CD8-positive, alpha-beta memory T cell (primary cell): Measurements from ENCODE around the gene ROM1. TPM values are rescaled to one million over a fixed set of nuclear protein-coding genes. Genes with fewer than 3 reads are reported as not detected.

Experiments used
- CTCF ChIA-PET: fragments of 350-600 bp; sonication (Branson Sonifier 250); formaldehyde crosslinking; loops from one replicate; lab custom pipeline; 2021; ENCODE audit warnings: antibody characterized with exemption; lab: Charles Lee
- POLR2A ChIA-PET: fragments of 350-600 bp; sonication (Branson Sonifier 250); formaldehyde crosslinking; loops from one replicate; lab custom pipeline; 2021; ENCODE audit warnings: antibody characterized with exemption; lab: Charles Lee
- DNase-seq, 5 donors: peaks; one replicate each; pipeline versions ENCODE4 v3.0.0 to v3.0.0-alpha.2; 2020 to 2022; ENCODE audit warnings: mixed read lengths in 1 of 5
- H3K27ac ChIP-seq: one replicate; pipeline ENCODE4 v1.7.0; 2013; ENCODE audit warnings: low read depth, mild to moderate bottlenecking, low read length, moderate library complexity
- H3K27me3 ChIP-seq: 2 replicates; pipeline ENCODE4 v1.7.0; 2013; ENCODE audit warnings: low read length, mild to moderate bottlenecking; ENCODE audit not compliant: insufficient read depth, poor library complexity, severe bottlenecking
- H3K36me3 ChIP-seq: 2 replicates; pipeline ENCODE4 v1.7.0; 2013; ENCODE audit warnings: mild to moderate bottlenecking, low read length, moderate library complexity; ENCODE audit not compliant: insufficient read depth
- H3K4me1 ChIP-seq: 2 replicates; pipeline ENCODE4 v1.7.0; 2013; ENCODE audit warnings: mild to moderate bottlenecking, low read length, moderate library complexity; ENCODE audit not compliant: insufficient read depth
- H3K4me3 ChIP-seq: 2 replicates; pipeline ENCODE4 v1.7.0; 2013; ENCODE audit warnings: mild to moderate bottlenecking, low read length
- H3K9me3 ChIP-seq: 2 replicates; pipeline ENCODE4 v1.7.0; 2013; ENCODE audit warnings: mild to moderate bottlenecking, low read length
- H3K27ac Mint-ChIP-seq, 8 donors: one replicate each; pipeline ENCODE4 v1.8.0; 2020 to 2021; ENCODE audit warnings: mixed read lengths in 8 of 8, mild to moderate bottlenecking in 6 of 8, inconsistent platforms in 3 of 8, moderate library complexity in 3 of 8
- H3K27me3 Mint-ChIP-seq, 2 donors: one replicate each; pipeline ENCODE4 v1.8.0; 2020 to 2021; ENCODE audit warnings: mixed read lengths in 2 of 2, mild to moderate bottlenecking in 1 of 2, moderate library complexity in 1 of 2
- H3K36me3 Mint-ChIP-seq, 3 donors: one replicate each; pipeline ENCODE4 v1.8.0; 2020 to 2021; ENCODE audit warnings: mixed read lengths in 3 of 3, inconsistent platforms in 1 of 3, mild to moderate bottlenecking in 1 of 3
- H3K4me1 Mint-ChIP-seq, 3 donors: one replicate each; pipeline ENCODE4 v1.8.0; 2020 to 2021; ENCODE audit warnings: mixed read lengths in 3 of 3, inconsistent platforms in 1 of 3, mild to moderate bottlenecking in 1 of 3
- H3K4me3 Mint-ChIP-seq, 7 donors: one replicate each; pipeline ENCODE4 v1.8.0; 2020 to 2021; ENCODE audit warnings: mixed read lengths in 7 of 7, mild to moderate bottlenecking in 6 of 7, moderate library complexity in 4 of 7, inconsistent platforms in 2 of 7
- H3K9me3 Mint-ChIP-seq, 5 donors: one replicate each; pipeline ENCODE4 v1.8.0; 2020 to 2022; ENCODE audit warnings: mixed read lengths in 5 of 5, mild to moderate bottlenecking in 3 of 5, moderate library complexity in 2 of 5, inconsistent platforms in 1 of 5
- polyA plus RNA-seq: library from polyadenylated mRNA; unstranded; fragments of 300-500 nt; fragmentation: Illumina TruSeq; gene quantifications from one replicate; pipeline ENCODE4 v1.2.3, GENCODE V29; 2021
- total RNA-seq, 2 experiments: library from RNA; stranded (reverse); gene quantifications; one replicate each; pipeline ENCODE4 v1.2.3, GENCODE V29; 2021

The ROM1 gene
- total and polyA plus RNA-seq, 3 experiments from 2014 or later: 1.7 to 5.3 (median 4.9) TPM

DNA sequence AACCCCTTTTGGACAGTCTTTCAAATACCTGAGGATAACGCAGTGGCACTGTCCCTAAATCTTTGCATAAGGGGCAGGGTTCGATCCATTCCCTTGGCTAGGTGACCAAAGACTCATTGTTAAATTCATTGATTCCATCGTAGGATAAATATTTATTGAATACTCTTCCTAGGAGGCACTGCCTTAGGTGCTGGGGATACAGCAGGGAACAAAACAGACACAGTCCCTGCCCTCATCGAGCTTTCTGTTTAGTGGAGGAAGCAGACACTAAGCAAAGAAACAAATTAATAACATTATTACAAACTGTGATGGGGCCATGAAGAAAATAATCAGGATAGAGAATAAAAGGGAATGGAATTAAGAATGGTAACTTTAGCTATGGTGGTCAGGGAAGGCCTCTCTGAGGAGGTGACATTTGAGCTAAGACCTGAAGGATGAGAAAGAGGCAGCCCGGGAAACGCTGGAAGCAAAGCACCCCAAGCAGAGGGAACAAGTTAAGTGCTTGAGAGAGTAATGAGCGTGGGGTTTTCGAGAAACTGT lies 8.0 kb downstream of the ROM1 start:
- Histone ChIP-seq H3K9me3 (no peaks in the 10 kb centered on the region), H3K36me3 (peaks cover 6% of the 10 kb centered on the region), H3K4me1 (peaks cover 16% of the 10 kb centered on the region), H3K4me3 (peak overlapping the region; percentile 94), H3K27me3 (no peaks in the 10 kb centered on the region), H3K27ac (peak overlapping the region; percentile 80)
- ChIA-PET CTCF (interaction anchor here (0.7 to 3.7 kb wide), 15 partner anchors 9 to 82 kb away, joined by 3 to 24 read pairs (median 3); partner anchors contain the start of genes EEF1G, EML3, GANAB and LBHD1), POLR2A (interaction anchor here (0.6 to 3.5 kb wide), 14 partner anchors 9 to 260 kb away, joined by 3 to 34 read pairs (median 6); partner anchors contain the start of genes C11orf98, CSKMT, EEF1G and EML3)
- Mint-ChIP-seq H3K27me3 (peaks cover 0 to 1% of the 10 kb centered on the region in 2 donors), H3K9me3 (no peaks in the 10 kb centered on the region), H3K36me3 (peaks cover 0 to 47% (median 0%) of the 10 kb centered on the region in 3 donors), H3K4me1 (peaks cover 15 to 30% (median 26%) of the 10 kb centered on the region in 3 donors), H3K4me3 (peak overlapping the region; percentile 90 to 96 (median 94)), H3K27ac (peak overlapping the region; percentile 89 to 100 (median 97))
- no peak for DNase-seq

DNA sequence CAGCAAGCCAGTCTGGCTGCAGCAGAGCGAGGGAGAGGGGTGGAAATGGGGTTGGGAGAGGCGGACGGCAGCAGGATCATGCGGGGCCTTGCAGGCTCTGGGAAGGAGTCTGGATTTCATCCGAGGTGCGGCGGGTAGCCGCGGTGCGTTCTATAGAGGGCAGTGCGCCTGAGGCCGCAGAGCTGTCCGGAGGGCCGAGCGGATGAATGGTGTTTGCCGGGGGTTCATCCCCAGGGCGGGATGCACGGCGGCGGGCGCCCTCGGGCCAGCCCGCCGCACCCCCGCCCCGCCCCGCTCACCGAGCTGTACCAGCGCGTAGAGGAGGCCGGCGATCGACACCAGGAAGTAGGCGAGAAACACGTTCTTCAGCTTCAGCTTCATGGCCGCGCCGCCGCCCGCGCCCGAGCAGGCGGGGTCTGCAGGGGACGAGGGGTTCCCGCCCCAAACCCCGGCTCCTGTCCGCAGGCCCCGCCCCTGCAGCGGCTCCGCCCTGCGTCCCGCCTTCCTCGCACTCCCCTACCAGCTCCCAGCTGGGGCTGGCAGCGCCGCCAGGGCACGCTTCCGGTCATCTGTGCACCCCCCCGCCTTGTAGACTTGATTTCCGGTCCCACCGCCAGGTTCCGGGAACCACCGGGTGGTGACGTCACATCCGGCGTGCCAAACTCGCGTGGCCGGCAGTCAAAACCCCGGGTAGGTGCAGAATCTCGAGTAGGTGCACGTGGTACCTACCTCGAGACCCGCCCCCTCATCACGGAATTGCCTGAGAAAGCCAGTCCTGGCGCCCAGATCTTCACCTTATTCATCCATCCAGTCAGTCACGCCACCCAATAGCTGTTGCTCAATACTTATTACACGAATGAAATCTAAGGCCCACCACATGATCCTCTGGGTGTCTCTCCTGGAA lies 8.8 kb downstream of the ROM1 start, which contains the start of gene B3GAT3:
Gene B3GAT3, minus strand, starts transcription at position 420 of the 904 bp plus-strand sequence. Its CDS starts 39 bp downstream, at position 381.
- H3K36me3 ChIP-seq: peaks cover 14% of the 10 kb centered on the region
- Mint-ChIP-seq H3K4me1 (peaks cover 15 to 28% (median 26%) of the 10 kb centered on the region in 3 donors), H3K9me3 (no peaks in the 10 kb centered on the region), H3K36me3 (peaks cover 0 to 49% (median 3%) of the 10 kb centered on the region in 3 donors), H3K27ac (peak within 1 kb of the TSS; percentile 89 to 100 (median 97)), H3K4me3 (peak within 1 kb of the TSS; percentile 90 to 96 (median 94)), H3K27me3 (peaks cover 0 to 1% of the 10 kb centered on the region in 2 donors)
- H3K27me3 ChIP-seq: no peaks in the 10 kb centered on the region
- DNase-seq: peak; percentile 95 to 98 (median 97)
- H3K4me1 ChIP-seq: peaks cover 16% of the 10 kb centered on the region
- CTCF ChIA-PET: interaction anchor here (0.9 to 3.7 kb wide), 16 partner anchors 8 to 81 kb away, joined by 3 to 24 read pairs (median 3); partner anchors contain the start of genes C11orf98, CSKMT, EEF1G and EML3
- H3K4me3 ChIP-seq: peak within 1 kb of the TSS; percentile 94
- peak within 1 kb of the TSS; percentile 80 for H3K27ac ChIP-seq
- POLR2A ChIA-PET: interaction anchor here (0.6 to 3.5 kb wide), 19 partner anchors 10 to 260 kb away, joined by 3 to 34 read pairs (median 5); partner anchors contain the start of genes C11orf98, CSKMT, EEF1G and EML3
- no peaks in the 10 kb centered on the region for H3K9me3 ChIP-seq

DNA sequence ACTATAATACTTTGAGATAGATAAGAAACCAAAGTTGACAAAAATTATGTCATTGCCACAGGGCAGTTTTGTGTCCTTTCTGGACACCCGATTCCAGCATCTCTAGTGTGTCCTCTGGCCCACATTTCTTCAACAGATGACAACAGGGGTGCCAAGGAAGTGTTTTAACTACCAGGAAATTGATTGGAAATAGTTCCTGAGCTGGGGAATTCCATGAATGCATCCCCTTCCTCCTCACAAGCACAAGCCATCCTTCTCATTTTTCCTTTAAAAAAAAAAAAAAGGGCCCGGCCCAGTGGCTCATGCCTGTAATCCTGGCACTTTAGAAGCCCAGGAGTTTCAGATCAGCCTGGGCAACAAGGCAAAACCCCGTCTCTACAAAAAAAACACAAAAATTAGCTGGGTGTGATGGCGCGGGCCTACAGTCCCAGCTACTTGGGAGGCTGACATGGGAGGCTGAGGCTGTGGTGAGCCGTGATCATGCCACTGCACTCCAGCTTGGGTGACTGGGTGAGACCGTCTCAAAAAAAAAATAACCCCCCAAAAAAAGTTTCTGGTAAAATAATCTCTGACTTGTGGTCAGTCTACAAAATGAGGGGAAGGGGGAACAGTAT lies 9.5 kb downstream of the ROM1 start:
- peak overlapping the region; percentile 80 for H3K27ac ChIP-seq
- peaks cover 0 to 49% (median 6%) of the 10 kb centered on the region in 3 donors for H3K36me3 Mint-ChIP-seq
- H3K4me1 Mint-ChIP-seq: peaks cover 15 to 28% (median 26%) of the 10 kb centered on the region in 3 donors
- no peaks in the 10 kb centered on the region for H3K9me3 ChIP-seq
- no peaks in the 10 kb centered on the region for H3K27me3 ChIP-seq
- H3K4me3 ChIP-seq: no peak overlapping the region
- no peaks in the 10 kb centered on the region for H3K9me3 Mint-ChIP-seq
- no peak for DNase-seq
- peak overlapping the region; percentile 77 to 94 (median 89) for H3K4me3 Mint-ChIP-seq
- peaks cover 0 to 1% of the 10 kb centered on the region in 2 donors for H3K27me3 Mint-ChIP-seq
- H3K27ac Mint-ChIP-seq: peak overlapping the region; percentile 89 to 99 (median 93)
- ChIA-PET CTCF (interaction anchor here (0.9 to 3.7 kb wide), 10 partner anchors 11 to 71 kb away, joined by 3 to 24 read pairs (median 4); partner anchors contain the start of genes C11orf98, CSKMT, EML3 and GANAB), POLR2A (interaction anchor here (0.8 to 3.5 kb wide), 13 partner anchors 10 to 233 kb away, joined by 3 to 34 read pairs (median 7); partner anchors contain the start of genes C11orf98, CSKMT, EEF1G and EML3)
- peaks cover 16% of the 10 kb centered on the region for H3K4me1 ChIP-seq
- peaks cover 20% of the 10 kb centered on the region for H3K36me3 ChIP-seq

DNA sequence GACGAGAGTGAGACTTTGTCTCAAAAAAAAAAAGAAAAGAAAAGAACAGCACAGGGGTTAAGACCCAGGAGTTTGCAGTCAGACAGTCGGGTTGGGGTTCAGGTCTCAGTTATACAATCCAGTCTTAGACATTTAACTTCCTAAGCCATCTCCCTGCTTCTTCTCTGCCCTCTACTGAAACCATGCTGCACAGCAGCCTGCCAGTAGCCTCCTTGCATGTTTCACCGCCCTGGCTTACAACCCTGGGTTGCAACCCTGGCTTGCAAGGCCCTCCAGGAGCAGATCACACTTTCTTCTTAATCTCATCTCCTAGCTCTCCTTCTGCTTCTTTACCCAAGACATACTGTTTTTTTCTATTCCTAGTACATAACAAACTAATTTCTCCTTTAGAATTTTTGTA lies 14.7 kb downstream of the ROM1 start:
- peaks cover 63% of the 10 kb centered on the region for H3K36me3 ChIP-seq
- H3K9me3 Mint-ChIP-seq: no peaks in the 10 kb centered on the region
- peaks cover 0 to 1% of the 10 kb centered on the region in 2 donors for H3K27me3 Mint-ChIP-seq
- CTCF ChIA-PET: interaction anchor here (1.1 to 2.3 kb wide), 2 partner anchors 10 to 17 kb away, joined by 3 to 5 read pairs; no protein-coding TSS in a partner anchor
- no peaks in the 10 kb centered on the region for H3K9me3 ChIP-seq
- H3K4me1 Mint-ChIP-seq: peaks cover 0 to 5% (median 0%) of the 10 kb centered on the region in 3 donors
- peak overlapping the region in 3 of 8 donors; percentile 18 to 89 (median 73) for H3K27ac Mint-ChIP-seq
- no peak overlapping the region for H3K27ac ChIP-seq
- H3K4me3 Mint-ChIP-seq: no peak overlapping the region
- no peaks in the 10 kb centered on the region for H3K4me1 ChIP-seq
- no peak overlapping the region for H3K4me3 ChIP-seq
- H3K27me3 ChIP-seq: no peaks in the 10 kb centered on the region
- peaks cover 11 to 77% (median 15%) of the 10 kb centered on the region in 3 donors for H3K36me3 Mint-ChIP-seq
- POLR2A ChIA-PET: interaction anchor here (0.7 kb wide), 1 partner anchor 116 kb away, joined by 16 read pairs; no protein-coding TSS in a partner anchor
- DNase-seq: no peak

DNA sequence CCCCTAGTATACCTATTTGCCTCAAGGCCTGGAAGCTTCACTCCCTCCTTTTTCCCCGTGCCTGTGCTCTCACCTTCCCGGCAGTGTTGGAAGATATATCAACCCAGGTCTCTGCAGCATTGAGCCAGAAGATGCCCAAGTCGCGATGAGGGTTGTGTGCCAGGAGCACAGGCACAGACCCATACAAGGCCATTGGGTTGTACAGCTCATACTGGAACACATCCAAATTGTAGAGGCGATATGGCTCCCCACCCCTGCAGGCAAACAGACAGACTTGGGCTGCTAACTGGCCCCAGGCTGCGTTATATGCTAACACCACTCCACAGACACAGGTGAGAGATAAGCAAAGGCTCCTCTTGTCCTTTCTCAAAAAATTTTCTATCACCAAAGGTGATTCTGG lies 19.4 kb downstream of the ROM1 start:
- peak overlapping the region in 4 of 8 donors; percentile 51 to 80 (median 66) for H3K27ac Mint-ChIP-seq
- no peak overlapping the region for H3K27ac ChIP-seq
- no peak for DNase-seq
- ChIA-PET CTCF (interaction anchor here (1.1 to 1.4 kb wide), 2 partner anchors 23 to 40 kb away, joined by 3 read pairs; no protein-coding TSS in a partner anchor), POLR2A (no interaction called here)
- H3K36me3 Mint-ChIP-seq: peaks cover 18 to 83% (median 23%) of the 10 kb centered on the region in 3 donors
- H3K9me3 Mint-ChIP-seq: no peaks in the 10 kb centered on the region
- H3K4me1 Mint-ChIP-seq: peaks cover 10 to 18% (median 18%) of the 10 kb centered on the region in 3 donors
- peaks cover 65% of the 10 kb centered on the region for H3K36me3 ChIP-seq
- no peak overlapping the region for H3K4me3 ChIP-seq
- peaks cover 11% of the 10 kb centered on the region for H3K4me1 ChIP-seq
- no peak overlapping the region for H3K4me3 Mint-ChIP-seq
- H3K27me3 Mint-ChIP-seq: no peaks in the 10 kb centered on the region
- H3K9me3 ChIP-seq: no peaks in the 10 kb centered on the region
- H3K27me3 ChIP-seq: no peaks in the 10 kb centered on the region

DNA sequence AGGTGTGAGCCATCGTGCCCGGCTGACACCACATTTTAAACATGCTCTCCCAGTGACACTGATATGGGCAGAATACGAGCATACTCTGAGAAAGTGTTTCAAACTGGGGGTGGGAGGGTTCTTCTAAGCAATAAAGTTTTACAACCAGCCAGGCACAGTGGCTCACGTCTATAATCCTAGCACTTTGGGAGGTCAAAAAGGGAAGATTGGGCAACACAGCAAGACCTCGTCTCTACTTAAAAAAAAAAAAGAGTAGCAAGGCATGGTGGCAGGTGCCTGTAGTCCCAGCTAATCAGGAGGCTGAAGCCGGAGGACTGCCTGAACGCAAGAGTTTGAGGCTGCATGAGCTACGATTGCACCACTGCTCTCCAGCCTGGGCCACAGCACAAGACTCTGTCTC lies 31.2 kb downstream of the ROM1 start:
- no peak overlapping the region for H3K27ac ChIP-seq
- peaks cover 38% of the 10 kb centered on the region for H3K4me1 ChIP-seq
- no peaks in the 10 kb centered on the region for H3K27me3 ChIP-seq
- H3K36me3 Mint-ChIP-seq: peaks cover 0 to 49% (median 4%) of the 10 kb centered on the region in 3 donors
- ChIA-PET POLR2A (interaction anchor here (1.0 kb wide), 1 partner anchor 11 kb away, joined by 3 read pairs; no protein-coding TSS in a partner anchor), CTCF (interaction anchor here (0.9 to 1.9 kb wide), 3 partner anchors 10 to 53 kb away, joined by 3 to 5 read pairs (median 4); partner anchors contain the start of gene TUT1)
- H3K4me3 ChIP-seq: no peak overlapping the region
- H3K9me3 Mint-ChIP-seq: no peaks in the 10 kb centered on the region
- no peaks in the 10 kb centered on the region for H3K27me3 Mint-ChIP-seq
- peaks cover 15% of the 10 kb centered on the region for H3K36me3 ChIP-seq
- DNase-seq: no peak
- no peaks in the 10 kb centered on the region for H3K9me3 ChIP-seq
- peak overlapping the region in 3 of 8 donors; percentile 47 to 88 (median 78) for H3K27ac Mint-ChIP-seq
- peak overlapping the region; percentile 26 to 89 (median 43) for H3K4me3 Mint-ChIP-seq
- H3K4me1 Mint-ChIP-seq: peaks cover 29 to 50% (median 39%) of the 10 kb centered on the region in 3 donors

DNA sequence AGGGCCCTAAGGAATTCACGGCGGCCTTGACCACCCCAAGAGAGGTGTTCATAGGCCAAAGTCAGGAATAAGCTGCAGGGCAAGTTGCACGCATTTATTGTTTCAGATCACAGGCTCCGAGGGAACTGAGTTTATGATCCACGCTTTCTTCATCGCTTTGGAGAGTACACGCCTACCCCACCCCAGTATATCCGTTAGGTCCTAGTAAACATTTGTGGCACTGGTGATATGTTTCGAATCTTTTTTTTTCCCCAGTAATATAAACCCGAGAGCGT lies 32.6 kb downstream of the ROM1 start:
- Histone ChIP-seq H3K9me3 (no peaks in the 10 kb centered on the region), H3K27me3 (no peaks in the 10 kb centered on the region), H3K27ac (peak overlapping the region; percentile 77), H3K4me3 (peak overlapping the region; percentile 75), H3K4me1 (peaks cover 29% of the 10 kb centered on the region), H3K36me3 (peaks cover 14% of the 10 kb centered on the region)
- H3K27ac Mint-ChIP-seq: peak overlapping the region; percentile 88 to 99 (median 98)
- H3K4me3 Mint-ChIP-seq: peak overlapping the region; percentile 89 to 97 (median 96)
- no peaks in the 10 kb centered on the region for H3K9me3 Mint-ChIP-seq
- H3K36me3 Mint-ChIP-seq: peaks cover 0 to 53% (median 3%) of the 10 kb centered on the region in 3 donors
- ChIA-PET CTCF (interaction anchor here (1.0 to 1.9 kb wide), 5 partner anchors 9 to 124 kb away, joined by 3 to 8 read pairs (median 5); partner anchors contain the start of genes B3GAT3, C11orf98, CSKMT and TUT1), POLR2A (interaction anchor here (0.6 to 2.5 kb wide), 10 partner anchors 10 to 211 kb away, joined by 3 to 17 read pairs (median 8); partner anchors contain the start of genes B3GAT3, C11orf98, CSKMT and HNRNPUL2)
- H3K27me3 Mint-ChIP-seq: no peaks in the 10 kb centered on the region
- H3K4me1 Mint-ChIP-seq: peaks cover 23 to 41% (median 30%) of the 10 kb centered on the region in 3 donors
- peak in 1 of 5 donors; percentile 15 for DNase-seq
